NT2/D1 (cell line): ENCODE data around the gene MAGI2.

Source experiments
- SUZ12 ChIP-seq: IDR thresholded peaks from 2 replicates; pipeline ENCODE4 v1.6.1; 2011; ENCODE audit not compliant: insufficient read length, insufficient read depth; ENCODE audit errors: extremely low read depth
- ZNF274 ChIP-seq: IDR thresholded peaks from 2 replicates; pipeline ENCODE4 v1.6.1; 2011; ENCODE audit warnings: mild to moderate bottlenecking, low read depth, low read length

DNA sequence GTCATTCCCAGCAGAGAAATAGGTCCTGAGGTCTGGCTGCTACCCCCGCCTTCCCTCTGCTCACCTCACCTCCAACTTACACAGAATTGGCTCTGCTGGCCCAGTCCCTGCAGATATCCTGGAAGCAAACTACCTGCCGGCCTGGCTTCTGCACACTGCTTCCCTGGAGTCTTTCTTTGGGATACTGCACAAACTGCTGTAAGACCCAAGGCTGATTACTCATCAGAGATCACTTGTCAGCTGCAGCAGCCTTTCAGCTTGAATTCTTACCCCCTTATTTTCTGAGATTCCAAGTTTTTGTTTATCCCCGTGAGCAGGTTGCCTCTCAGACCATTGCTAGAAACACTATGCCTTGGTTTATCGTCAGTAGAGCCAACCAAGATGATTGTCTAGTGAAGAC lies 1228.5 kb downstream of the MAGI2 start:
- TF ChIP-seq SUZ12: no peak
- TF ChIP-seq ZNF274: no peak
